ENCODE measurements around the gene SDR42E1. TPM values are rescaled to one million over a fixed set of nuclear protein-coding genes. Genes with fewer than 3 reads are reported as not detected.

The SDR42E1 gene
- total and polyA plus RNA-seq, 2 of the 4 experiments (the other 2 are of a cell fraction) = 0.44 to 0.72 TPM

DNA sequence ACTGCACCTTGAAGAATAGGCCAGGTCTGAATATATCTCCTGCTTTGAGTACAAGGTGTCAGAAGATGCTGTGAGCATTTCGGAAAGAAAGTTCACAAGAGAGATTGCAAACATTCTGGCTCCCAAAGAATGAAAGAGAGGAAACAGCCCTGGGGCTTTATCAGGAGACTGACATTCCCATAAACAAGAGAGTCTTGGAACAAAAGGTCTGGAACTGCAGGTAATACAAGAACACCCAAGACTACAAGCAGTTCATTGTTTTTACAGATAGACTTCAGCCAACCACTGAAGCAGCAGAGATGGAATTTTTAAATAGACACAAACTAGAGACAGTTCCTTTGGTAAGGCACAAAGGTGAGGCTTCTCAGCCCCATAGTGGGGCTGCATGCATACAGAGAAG is 38.2 kb upstream of the SDR42E1 start:
- no peak overlapping the region for H4K8ac ChIP-seq (ENCODE audit: low read depth in 2 of 2, low read length in 2 of 2)
- no peak overlapping the region for H2BK20ac ChIP-seq (ENCODE audit: low read depth, low read length)
- H3K27me3 ChIP-seq (ENCODE audit: control insufficient read depth, insufficient read depth, low read length) = peaks cover 3% of the 10 kb centered on the region; the same call in 1 of the 2 replicates
- no peak overlapping the region for H3K9ac ChIP-seq (ENCODE audit: low read depth, low read length)
- no peaks in the 10 kb centered on the region for H4K20me1 ChIP-seq (ENCODE audit: insufficient read depth, low read length)
- no peak overlapping the region for H3K27ac ChIP-seq (ENCODE audit: insufficient read depth, low read length)
- no peaks in the 10 kb centered on the region for H3K9me1 ChIP-seq (ENCODE audit: insufficient read depth, low read length)
- H3K23ac ChIP-seq (ENCODE audit: low read depth, low read length) = no peak overlapping the region
- CTCF ChIA-PET = no interaction called here
- no peak overlapping the region for H3K4me3 ChIP-seq (ENCODE audit: insufficient read depth, low read depth, low read length)
- in situ Hi-C loops (cut with MboI; ENCODE audit: low sequenced_read_pairs) = no loop called here
- no peak overlapping the region for H2AK5ac ChIP-seq (ENCODE audit: low read depth, low read length)
- no peak overlapping the region for H2BK15ac ChIP-seq (ENCODE audit: low read depth, low read length)
- H3K9me3 ChIP-seq (ENCODE audit: control insufficient read depth, insufficient read depth, low read length) = no peaks in the 10 kb centered on the region
- dilution Hi-C loops (cut with HindIII; ENCODE audit: low sequenced_read_pairs, unreplicated experiment) = no loop called here
- H3K56ac ChIP-seq (ENCODE audit: extremely low read depth, insufficient read depth, low read length) = no peak overlapping the region
- no peak overlapping the region for H2BK5ac ChIP-seq (ENCODE audit: low read depth, low read length, poor library complexity, severe bottlenecking)
- intact Hi-C loops (cut with micrococcal nuclease) = no loop called here
- H4K91ac ChIP-seq (ENCODE audit: insufficient read depth, low read depth, low read length) = no peak overlapping the region
- H2AK9ac ChIP-seq (replicated peaks; ENCODE audit: low read depth, low read length, poor library complexity) = no peak overlapping the region
- no peak overlapping the region for H2AFZ ChIP-seq (replicated peaks; ENCODE audit: low read length, poor library complexity)
- H3K79me1 ChIP-seq (ENCODE audit: low read depth in 1 of 2, low read length in 2 of 2) = no peaks in the 10 kb centered on the region
- no peak for DNase-seq
- H3K36me3 ChIP-seq (ENCODE audit: control insufficient read depth, insufficient read depth, low read length) = no peaks in the 10 kb centered on the region
- no peak overlapping the region for H3K4me2 ChIP-seq (ENCODE audit: low read depth, low read length)
- WGBS, 2 experiments (ENCODE audit: extremely low coverage in 2 of 2, insufficient read length in 1 of 2) = no CpG with 5 or more reads among the region's 1 CpG
- H4K5ac ChIP-seq (ENCODE audit: low read depth, low read length) = no peak overlapping the region
- TF ChIP-seq MAZ (IDR thresholded peaks at IDR 0.05; ENCODE audit: borderline replicate concordance, low read depth, low read length) (no peak), SMC3 (IDR thresholded peaks at IDR 0.05; ENCODE audit: low read depth, low read length) (no peak), RAD21 (IDR thresholded peaks at IDR 0.05; ENCODE audit: low read length) (no peak), CHD1 (IDR thresholded peaks at IDR 0.05; ENCODE audit: low read depth, low read length) (no peak), POLR2A (IDR thresholded peaks at IDR 0.05; ENCODE audit: low read depth, low read length) (no peak), RFX5 (IDR thresholded peaks at IDR 0.05; ENCODE audit: low read depth, low read length) (no peak), BHLHE40 (IDR thresholded peaks at IDR 0.05; ENCODE audit: low read depth, low read length) (no peak), MAFK (IDR thresholded peaks at IDR 0.05; ENCODE audit: low read depth, low read length) (no peak), CEBPB (IDR thresholded peaks at IDR 0.05; ENCODE audit: low read depth, low read length) (no peak), RCOR1 (IDR thresholded peaks at IDR 0.05; ENCODE audit: insufficient replicate concordance, low read length) (no peak), FOS (IDR thresholded peaks at IDR 0.05; ENCODE audit: low read depth, low read length) (no peak), NFE2L2 (IDR thresholded peaks at IDR 0.05; ENCODE audit: low read depth, low read length) (no peak), MXI1 (IDR thresholded peaks at IDR 0.05; ENCODE audit: borderline replicate concordance, low read depth, low read length) (no peak)
- TF ChIP-seq, protein P1, sequence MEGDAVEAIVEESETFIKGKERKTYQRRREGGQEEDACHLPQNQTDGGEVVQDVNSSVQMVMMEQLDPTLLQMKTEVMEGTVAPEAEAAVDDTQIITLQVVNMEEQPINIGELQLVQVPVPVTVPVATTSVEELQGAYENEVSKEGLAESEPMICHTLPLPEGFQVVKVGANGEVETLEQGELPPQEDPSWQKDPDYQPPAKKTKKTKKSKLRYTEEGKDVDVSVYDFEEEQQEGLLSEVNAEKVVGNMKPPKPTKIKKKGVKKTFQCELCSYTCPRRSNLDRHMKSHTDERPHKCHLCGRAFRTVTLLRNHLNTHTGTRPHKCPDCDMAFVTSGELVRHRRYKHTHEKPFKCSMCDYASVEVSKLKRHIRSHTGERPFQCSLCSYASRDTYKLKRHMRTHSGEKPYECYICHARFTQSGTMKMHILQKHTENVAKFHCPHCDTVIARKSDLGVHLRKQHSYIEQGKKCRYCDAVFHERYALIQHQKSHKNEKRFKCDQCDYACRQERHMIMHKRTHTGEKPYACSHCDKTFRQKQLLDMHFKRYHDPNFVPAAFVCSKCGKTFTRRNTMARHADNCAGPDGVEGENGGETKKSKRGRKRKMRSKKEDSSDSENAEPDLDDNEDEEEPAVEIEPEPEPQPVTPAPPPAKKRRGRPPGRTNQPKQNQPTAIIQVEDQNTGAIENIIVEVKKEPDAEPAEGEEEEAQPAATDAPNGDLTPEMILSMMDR (conservative IDR thresholded peaks at IDR 0.05; ENCODE audit: low read depth, low read length) = no peak
- TF ChIP-seq, protein P2, sequence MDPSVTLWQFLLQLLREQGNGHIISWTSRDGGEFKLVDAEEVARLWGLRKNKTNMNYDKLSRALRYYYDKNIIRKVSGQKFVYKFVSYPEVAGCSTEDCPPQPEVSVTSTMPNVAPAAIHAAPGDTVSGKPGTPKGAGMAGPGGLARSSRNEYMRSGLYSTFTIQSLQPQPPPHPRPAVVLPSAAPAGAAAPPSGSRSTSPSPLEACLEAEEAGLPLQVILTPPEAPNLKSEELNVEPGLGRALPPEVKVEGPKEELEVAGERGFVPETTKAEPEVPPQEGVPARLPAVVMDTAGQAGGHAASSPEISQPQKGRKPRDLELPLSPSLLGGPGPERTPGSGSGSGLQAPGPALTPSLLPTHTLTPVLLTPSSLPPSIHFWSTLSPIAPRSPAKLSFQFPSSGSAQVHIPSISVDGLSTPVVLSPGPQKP (IDR thresholded peaks at IDR 0.05; ENCODE audit: borderline replicate concordance, low read depth, low read length) = no peak
- TF ChIP-seq, protein P3, sequence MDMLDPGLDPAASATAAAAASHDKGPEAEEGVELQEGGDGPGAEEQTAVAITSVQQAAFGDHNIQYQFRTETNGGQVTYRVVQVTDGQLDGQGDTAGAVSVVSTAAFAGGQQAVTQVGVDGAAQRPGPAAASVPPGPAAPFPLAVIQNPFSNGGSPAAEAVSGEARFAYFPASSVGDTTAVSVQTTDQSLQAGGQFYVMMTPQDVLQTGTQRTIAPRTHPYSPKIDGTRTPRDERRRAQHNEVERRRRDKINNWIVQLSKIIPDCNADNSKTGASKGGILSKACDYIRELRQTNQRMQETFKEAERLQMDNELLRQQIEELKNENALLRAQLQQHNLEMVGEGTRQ (IDR thresholded peaks at IDR 0.05; ENCODE audit: low read depth, low read length) = no peak
- no peak for ATAC-seq (ENCODE audit: low read depth)
- BruUV-seq (replicated peaks) = no TSS peak
- POLR2A ChIA-PET (ENCODE audit: unreplicated experiment) = no interaction called here
- H2BK120ac ChIP-seq (ENCODE audit: low read depth, low read length) = no peak overlapping the region
- H3K4me1 ChIP-seq (ENCODE audit: control insufficient read depth, insufficient read depth, low read length) = peaks cover 6% of the 10 kb centered on the region
- no peak overlapping the region for H3K18ac ChIP-seq (ENCODE audit: low read depth, low read length)
- H3K14ac ChIP-seq (replicated peaks; ENCODE audit: low read depth, low read length) = no peak overlapping the region
- no peak overlapping the region for H3K4ac ChIP-seq (ENCODE audit: low read depth, low read length)
